ENCODE results near the gene CLUH.
"Not testable (repeated sequence)": the region's sequence is repeated elsewhere in the genome, so short reads cannot be mapped to it uniquely, and the experiment has no call there.

DNA sequence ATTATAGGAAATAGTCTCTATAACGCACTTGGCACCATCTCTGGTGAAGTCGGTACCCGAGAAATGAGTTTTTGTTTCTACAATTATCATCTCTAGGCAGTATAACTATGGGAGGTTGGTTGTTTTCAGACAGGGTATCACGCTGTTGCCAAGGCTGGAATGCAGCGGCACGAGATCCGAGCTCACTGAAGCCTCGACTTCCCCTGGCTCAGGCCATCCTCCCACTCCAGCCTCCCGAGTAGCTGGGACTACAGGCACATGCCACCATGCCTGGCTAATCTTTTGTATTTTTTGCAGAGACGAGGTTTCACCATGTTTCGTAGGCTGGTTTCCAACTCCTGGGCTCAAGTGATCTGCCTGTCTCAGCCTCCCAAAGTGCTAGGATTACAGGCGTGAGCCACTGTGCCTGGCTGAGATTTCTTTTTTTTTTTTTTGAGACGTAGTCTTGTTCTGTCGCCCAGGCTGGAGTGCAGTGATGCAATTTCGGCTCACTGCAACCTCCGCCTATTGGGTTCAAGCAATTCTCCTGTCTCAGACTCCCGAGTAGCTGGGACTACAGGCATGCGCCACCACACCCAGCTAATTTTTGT, 12.3 kb downstream of the CLUH start:
- TF ChIP-seq, protein P1, sequence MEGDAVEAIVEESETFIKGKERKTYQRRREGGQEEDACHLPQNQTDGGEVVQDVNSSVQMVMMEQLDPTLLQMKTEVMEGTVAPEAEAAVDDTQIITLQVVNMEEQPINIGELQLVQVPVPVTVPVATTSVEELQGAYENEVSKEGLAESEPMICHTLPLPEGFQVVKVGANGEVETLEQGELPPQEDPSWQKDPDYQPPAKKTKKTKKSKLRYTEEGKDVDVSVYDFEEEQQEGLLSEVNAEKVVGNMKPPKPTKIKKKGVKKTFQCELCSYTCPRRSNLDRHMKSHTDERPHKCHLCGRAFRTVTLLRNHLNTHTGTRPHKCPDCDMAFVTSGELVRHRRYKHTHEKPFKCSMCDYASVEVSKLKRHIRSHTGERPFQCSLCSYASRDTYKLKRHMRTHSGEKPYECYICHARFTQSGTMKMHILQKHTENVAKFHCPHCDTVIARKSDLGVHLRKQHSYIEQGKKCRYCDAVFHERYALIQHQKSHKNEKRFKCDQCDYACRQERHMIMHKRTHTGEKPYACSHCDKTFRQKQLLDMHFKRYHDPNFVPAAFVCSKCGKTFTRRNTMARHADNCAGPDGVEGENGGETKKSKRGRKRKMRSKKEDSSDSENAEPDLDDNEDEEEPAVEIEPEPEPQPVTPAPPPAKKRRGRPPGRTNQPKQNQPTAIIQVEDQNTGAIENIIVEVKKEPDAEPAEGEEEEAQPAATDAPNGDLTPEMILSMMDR (IDR thresholded peaks at IDR 0.05), result not testable (repeated sequence)
- TF ChIP-seq EZH2 (IDR thresholded peaks at IDR 0.05), result not testable (repeated sequence)

Measured in neural progenitor cell (in vitro differentiated cells).